C1 segment of cervical spinal cord (tissue), 14 donors: ENCODE data around the gene AKT2.
"Not testable (repeated sequence)": the region's sequence is repeated elsewhere in the genome, so short reads cannot be mapped to it uniquely, and the experiment has no call there.

ENCODE experiments used
- DNase-seq, 14 donors: peaks; one replicate each; lab custom pipeline; 2025; lab: John Stamatoyannopoulos, UW

The AKT2 gene

DNA sequence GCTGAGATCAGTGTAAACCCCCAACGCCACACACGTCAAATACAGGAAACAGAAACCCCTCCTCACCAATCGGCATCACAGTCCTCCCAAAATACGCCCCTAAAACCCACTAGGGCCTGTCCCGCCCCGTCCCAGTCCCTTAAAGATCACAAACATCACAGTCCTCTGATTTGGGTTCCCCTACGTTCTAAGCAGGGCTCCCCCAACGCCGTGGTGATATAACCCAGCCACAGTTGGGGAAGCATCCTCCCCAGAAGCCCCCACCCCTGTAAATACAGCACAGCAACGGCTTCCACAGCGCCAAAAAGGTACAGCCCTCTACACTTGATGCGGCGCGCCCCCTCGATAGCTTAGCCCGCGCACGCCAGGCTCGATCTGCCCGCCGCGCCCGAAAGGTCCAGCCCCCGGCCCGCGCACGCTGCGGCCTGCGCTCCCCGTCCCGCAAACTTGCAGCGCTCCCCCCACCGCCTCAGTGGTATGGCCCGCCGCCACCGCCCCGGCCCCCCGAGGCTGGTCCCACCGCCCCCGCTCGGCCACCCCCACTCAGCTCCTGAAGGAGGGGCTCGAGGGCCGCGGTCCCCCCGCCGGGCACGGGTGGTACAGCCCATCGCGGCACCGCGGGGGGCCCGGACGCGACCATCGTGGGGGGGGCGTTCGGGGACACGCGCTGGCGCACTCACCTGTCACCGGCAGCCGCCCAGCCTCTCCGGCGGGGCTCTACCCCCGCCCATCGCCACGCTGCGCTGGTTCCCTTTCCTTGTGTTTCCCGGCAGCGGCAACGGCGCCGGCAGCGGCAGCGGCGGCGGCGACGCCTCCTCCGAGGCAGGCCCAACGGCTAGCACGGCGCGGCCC lies at the start of gene AKT2:
TSS of gene AKT2 (minus strand) at position 845 of the 852 bp plus-strand sequence. CDS start 20,078 bp downstream, outside the sequence.
- peak in 8 of 14 donors; percentile 69 to 92 (median 86) for DNase-seq

DNA sequence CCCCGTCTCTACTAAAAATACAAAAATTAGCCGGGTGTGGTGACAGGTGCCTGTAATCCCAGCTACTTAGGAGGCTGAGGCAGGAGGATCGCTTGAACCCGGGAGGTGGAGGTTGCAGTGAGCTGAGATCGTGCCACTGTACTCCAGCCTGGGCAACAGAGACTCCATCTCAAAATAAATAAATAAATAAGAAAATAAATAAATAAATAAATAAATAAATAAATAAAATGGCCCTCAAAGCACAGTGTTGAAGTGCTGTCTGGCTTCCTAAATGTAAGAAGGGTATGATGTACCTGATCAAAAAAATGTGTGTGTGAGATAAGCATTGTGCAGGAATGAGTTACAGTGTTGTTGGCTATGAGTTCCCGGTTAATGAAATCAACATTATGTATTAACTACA lies 47.9 kb upstream of the AKT2 start:
- DNase-seq = not testable (repeated sequence)

DNA sequence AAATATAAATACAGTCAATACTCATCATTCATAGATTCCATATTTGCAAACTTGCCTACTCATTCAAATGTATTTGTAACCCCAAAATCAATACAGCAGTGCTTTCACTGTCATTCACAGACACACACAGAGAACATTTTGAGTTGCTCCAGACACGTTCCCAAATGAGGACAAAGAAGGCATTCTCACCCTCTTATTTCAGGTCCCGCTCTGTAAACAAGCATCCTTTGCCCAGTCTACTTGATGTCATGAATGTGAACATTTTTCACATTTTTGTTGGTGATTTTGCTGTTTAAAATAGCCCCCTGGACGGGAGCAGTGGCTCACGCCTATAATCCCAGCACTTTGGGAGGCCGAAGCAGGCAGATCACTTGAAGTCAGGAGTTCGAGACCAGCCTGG lies 47.5 kb upstream of the AKT2 start:
- peak in 1 of 14 donors; percentile 5 for DNase-seq

DNA sequence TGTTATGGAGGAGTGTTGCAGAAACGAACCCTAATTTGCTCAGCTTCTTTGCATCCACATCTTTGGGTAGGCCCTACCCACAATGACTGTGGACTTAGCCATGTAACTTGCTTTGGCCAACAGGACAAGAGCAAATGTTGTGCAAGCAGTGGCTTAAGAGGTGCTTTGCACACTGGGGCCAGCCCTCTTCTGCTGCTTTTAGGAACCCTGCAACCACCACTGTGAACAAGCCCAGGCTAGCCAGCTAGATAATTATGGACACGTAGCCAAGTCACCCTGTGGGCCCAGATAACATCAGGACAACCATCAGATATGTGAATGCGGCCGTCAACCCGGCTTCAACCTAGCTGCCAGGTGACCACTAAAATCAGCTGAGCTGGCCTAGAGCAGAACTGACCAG lies 45.9 kb upstream of the AKT2 start:
- no peak for DNase-seq

DNA sequence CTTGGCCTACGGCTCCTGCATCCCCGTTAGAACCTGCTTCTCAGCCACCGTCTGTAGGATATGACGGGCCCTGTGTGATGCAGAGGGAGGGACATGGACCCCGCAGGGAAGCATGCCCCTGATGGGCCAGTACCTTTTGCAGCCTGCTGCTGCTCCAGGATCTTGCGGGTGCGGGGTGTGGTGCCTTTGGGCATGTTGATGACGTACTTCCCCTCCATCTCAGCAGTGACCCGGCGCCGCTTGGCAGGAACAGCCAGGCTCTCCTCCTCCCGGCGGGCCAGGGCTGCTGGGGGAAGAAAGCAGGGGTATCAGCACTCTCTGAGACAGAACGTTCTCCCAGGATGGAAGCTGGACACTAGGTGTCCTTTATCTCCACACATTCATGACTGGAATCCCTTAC lies 41.1 kb upstream of the AKT2 start:
- DNase-seq = no peak

DNA sequence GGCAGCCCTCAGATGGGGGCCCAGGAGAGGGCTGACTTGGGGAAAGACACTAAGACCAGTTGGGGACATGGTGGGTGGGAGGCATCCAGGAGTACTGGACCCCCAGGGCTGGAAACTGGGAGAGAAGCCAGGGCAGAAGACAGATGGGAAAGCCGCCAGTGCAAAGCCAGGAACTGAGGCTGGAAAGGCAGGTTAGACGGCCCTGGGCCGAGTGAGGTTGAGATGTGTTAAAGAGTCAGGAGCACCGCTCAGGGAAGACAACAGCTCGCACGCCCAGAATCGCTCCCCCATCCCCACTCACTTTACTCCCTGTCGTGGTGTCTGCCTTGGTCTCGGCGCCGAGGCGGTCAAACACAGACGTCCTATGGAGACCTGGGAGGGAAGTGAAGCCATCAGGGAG lies 38.6 kb upstream of the AKT2 start:
- DNase-seq = no peak

DNA sequence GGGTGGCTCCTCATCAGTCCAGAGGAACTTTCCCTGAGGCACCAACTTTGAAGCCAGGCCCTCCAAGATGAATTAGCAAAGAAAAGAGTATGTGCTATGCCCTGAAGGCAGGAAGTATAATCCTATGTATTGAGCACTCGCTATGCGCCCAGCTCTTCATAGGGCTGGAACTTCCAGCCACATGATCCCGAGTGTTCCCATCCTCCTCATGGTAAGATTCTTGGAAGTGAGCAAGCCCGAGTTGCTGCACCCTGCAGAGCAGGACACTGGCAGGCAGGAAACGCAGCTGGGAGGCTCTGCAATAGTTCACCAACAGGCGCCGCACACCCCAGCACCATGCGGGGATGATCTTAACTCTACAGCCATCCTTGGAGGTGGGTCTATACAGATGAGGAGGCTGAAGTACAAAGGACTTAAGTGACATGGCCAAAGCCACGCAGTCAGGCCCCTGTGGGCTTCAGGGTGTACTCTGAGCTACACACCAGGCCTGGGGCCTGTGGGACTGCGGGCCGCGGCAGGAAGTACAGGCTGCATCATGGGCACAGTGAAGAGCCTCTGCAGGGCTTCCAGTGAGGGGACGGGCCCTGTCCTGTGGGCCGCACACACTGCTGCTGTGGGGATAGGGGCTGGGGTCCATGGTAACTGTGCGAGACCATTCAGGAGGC lies 37.9 kb upstream of the AKT2 start:
- DNase-seq = no peak

DNA sequence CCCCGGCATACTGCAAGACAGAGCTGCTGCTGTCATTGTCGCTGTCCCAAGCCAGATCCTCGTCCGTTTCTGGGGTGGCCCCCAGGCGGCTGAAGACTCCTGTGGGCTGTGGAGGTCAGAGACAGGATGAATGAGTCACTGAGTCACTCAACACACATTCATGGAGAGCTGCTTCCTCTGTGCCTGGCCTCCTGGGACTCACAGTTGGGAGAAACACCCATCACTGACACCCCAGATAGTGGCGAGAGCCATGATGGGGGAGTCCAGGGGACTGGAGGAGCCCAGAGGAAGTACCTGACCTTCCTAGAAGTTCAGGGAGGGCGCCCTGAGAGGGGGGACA lies 37.1 kb upstream of the AKT2 start:
- DNase-seq = no peak

DNA sequence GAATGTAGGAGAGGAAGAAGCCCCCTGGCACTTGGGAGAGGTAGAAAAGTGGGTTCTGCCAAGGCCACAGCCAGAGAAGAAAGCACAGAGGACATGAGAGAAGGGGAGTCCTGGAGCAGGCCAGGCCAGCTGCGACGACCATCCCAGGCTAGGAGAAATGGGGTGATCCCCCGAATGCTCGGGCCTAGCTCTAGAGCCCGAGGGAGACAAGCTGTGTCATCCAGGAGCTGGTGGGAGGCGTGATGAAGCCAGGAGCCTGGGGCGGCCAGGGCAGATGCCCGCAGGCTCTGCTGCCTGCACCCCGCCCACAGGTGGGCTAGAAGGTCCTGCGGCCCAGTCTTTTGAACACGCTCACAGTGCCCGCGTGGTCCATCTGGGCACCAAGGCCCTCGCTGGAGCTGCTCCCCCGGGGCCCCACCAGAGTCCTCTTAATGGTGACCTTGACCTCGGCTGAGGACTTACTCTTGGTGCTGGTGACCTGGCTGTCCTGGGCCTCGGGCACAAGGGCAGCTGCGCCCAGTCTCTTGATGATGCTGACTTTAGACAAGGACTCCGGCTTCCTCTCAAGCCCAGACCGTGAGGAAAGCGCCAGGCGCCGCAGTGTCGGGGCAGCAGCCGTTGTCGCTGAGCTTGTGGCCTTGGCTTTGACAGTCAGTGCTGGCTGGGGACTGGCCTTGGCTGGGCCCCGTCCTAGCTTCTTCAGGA lies 36.6 kb upstream of the AKT2 start:
- no peak for DNase-seq

DNA sequence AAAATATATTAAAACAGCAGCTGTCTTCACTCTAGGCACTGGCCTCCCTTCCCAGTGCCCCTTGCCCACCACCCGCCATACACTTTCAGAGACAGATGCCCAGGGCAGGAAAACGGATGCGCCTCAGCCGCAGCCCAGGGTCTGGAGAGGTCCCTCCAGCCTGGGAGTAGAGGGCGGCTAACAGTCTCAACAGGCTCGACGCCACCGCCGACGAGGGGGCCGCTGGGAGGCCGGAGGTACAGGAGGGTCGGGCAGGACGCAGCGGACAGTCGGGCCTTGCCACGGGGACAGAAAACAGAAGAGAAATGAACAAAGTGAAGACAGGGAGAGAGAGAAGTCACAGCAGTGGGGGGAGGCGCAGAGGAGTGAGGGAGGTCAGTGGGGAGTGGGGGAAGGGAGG lies 35.9 kb upstream of the AKT2 start:
- DNase-seq = no peak

DNA sequence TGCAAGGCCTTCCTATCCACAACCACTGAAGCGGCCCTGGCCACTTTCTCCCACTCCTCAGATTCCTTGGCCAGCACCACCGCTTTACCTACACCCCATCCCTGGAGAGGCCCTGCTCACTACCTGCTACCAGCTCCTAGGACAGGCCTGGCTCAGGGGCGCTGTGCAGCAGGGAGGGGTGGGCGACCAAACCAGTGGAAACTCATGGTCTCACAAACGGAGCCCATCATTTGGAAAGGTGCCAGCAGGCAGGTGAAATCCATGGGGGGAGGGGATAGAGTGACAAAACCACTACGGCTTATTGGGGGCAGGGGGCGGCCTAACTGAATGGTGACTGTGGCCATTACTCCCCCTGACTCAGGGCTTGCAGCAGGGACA lies 35.4 kb upstream of the AKT2 start:
- DNase-seq = no peak

DNA sequence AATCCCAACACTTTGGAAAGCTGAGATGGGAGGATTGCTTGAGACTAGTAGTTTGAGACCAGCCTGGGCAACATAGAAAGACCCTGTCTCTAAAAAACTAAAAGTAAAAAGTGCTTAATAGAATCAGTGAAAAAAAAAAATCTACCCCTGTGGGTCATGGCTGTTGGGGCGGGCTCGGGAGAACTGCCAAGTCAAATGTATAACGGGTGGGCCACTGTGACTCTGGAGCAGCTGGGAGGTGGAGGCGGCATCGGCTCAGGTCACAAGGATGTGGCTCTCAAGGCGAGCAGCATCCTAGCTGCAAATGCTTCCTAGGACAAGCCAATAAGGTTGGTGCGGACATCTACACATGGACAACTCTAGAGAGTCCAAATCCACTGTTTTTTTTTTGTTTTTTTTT lies 32.2 kb upstream of the AKT2 start:
- no peak for DNase-seq

DNA sequence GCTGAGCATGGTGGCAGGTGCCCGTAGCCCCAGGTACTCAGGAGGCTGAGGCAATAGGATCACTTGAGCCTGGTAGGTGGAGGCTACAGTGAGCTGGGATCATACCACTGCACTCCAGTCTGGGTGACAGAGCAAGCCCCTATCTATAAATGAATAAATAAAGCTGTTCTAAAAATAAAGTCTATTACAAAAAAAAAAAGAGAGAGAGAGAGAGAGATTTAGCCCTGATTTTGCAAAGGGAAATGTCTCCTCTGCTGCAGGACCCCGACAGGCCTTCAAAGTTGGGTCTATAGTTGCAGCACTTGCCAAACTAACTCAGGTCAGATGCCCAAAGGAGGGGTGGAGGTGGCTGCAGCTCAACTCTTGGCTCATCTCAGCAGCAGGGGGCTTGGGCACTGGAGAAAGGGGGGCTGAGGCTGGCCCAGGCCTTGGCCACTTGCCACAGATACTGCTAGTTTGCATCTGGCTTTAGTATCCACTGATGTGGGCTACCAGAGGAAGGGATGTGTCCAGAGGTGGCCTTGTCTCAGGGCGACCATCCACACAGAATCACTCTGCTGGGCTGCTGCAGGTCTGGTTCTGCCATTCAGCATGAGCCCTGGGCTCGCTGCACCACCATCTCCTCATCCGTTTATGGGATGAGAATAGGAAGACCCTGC lies 30.8 kb upstream of the AKT2 start:
- DNase-seq = peak in 1 of 14 donors; percentile 1

DNA sequence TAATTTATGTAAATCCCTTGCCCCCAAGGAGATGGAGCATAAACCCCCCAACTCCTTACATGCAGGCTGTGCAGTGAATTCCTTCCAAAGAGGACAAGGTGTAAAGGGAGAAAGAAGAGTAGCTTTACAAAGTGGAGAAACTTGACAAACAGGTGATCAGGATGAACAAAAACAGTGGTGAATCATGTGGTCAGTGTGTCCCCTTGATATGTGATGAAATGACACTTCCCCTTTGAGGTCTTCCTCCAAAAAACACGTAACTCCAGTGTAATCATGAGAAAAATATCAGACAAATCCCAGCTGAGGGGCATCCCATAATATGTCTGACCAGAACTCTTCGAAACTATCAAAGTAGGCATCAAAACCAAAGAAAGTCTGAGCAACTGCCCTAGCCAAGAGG lies 29.5 kb upstream of the AKT2 start:
- DNase-seq = no peak

DNA sequence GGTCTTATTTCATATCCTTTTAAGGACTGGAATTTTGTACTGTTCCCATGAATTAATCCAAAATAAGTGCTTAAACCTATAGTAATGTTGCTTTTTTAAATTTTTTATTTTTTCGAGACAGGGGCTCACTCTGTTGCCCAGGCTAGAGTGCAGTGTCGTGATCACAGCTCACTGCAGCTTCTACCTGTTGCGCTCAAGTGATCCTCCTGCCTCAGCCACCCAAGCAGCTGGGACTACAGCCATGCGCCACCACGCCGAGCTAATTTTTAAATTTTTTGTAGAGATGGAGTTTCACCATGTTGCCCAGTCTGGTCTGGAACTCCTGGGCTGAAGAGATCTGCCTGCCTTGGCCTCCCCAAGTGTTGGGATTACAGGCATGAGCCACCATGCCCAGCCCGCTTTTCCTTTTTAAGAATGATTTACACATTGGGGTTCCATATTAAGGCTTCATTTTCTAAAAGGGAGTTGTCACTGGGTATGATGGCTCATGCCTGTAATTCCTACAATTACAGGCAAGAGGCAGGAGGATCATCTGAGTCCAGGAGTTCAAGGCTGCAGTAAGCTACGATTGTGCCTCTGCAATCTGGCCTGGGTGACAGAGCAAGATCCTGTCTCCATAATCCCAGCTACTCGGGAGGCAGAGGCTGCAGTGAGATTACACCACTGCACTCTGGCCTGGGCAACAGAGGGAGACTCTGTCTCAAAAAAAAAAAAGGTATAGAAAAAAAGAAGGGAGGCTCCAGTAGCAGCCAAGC lies 28.3 kb upstream of the AKT2 start:
- no peak for DNase-seq

DNA sequence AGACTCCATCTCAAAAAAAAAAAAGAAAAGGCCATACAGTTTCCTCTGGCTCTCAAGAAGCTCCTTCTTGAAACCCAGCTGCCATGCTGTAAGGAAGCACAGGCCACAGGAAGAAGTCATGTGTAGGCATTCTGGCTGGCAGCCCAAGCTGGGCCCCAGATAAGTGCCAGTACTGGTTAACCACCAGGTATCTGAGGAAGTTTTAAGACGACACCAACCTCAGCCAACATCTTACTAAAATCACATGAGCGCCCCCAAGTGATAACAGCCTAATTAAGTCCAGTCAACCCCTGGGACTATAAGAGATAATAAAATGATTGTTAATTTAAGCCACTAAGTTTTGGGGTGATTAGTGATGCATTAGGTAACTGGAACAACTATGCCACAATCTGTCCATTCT lies 27.4 kb upstream of the AKT2 start:
- no peak for DNase-seq

DNA sequence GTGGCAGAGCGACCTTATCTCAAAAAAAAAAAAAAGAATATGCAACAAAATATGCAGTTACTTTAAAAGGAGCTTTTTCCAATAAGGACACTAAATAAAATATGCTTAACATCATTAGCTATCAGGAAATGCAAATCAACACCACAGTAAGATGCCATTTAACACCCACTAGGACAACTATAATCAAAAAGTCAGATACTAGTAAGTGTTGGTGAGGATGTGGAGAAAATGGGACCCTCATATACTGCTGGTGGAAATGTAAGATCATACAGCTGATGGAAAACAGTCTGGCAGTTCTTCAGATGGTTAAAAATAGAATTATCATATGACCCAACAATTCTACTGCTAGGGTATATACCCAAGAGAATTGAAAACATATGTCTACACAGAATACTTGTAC lies 24.5 kb upstream of the AKT2 start:
- DNase-seq = no peak

DNA sequence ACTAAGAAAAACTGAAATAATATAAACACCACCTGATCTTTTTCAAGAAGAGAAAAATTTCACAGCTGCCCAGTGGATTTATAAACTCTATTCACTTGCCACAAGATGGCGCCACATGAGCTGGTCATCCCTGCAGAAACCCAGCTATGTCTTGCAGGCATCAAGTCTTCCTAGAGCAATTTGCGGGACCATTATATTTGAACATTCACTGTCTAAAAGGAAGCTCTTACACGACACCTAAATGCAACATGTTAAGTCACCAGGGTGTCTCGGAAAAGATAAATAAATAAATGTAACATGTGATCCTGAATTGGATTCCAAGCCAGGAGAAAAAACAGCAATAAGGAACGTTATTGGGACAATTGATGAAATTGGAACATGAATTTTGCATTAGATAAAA lies 20.3 kb upstream of the AKT2 start:
- DNase-seq = peak in 11 of 14 donors; percentile 8 to 59 (median 31)

DNA sequence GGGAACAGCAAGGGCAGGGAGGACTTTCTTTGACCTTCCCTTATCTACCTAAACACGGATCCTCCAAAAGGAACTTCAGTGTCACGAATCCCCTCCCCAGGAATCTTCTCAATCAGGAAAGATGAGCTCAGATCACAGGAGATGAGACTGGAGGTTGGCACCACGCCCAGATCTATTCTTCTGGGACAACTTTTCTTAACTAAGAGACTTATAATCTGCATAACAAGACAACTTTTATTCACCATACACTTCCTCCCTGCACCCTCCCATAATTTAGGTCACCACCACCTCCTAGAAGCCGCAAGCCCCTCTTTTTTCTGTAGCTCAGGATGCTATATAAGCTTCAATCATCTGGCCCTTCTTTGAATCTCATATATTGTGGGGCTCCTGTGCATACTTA lies 19.2 kb upstream of the AKT2 start:
- no peak for DNase-seq

DNA sequence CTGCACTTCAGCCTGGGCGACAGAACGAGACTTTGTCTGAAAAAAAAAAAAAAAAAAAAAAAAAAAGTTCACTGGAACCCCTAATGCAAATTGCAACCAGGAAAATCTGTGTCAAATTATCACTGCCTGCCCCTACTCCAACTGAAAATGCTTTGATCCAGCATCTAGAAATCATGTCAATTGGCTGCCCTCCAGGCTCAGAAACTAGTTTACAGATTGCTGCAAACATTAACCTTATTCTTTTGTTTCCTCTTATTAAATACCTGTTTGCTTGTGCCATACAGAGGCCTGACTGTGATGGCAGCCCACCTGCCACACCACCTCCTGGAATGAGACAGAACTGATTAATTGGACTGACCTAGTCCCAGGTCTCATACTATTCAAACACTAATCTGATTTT lies 18.6 kb upstream of the AKT2 start:
- DNase-seq = no peak

DNA sequence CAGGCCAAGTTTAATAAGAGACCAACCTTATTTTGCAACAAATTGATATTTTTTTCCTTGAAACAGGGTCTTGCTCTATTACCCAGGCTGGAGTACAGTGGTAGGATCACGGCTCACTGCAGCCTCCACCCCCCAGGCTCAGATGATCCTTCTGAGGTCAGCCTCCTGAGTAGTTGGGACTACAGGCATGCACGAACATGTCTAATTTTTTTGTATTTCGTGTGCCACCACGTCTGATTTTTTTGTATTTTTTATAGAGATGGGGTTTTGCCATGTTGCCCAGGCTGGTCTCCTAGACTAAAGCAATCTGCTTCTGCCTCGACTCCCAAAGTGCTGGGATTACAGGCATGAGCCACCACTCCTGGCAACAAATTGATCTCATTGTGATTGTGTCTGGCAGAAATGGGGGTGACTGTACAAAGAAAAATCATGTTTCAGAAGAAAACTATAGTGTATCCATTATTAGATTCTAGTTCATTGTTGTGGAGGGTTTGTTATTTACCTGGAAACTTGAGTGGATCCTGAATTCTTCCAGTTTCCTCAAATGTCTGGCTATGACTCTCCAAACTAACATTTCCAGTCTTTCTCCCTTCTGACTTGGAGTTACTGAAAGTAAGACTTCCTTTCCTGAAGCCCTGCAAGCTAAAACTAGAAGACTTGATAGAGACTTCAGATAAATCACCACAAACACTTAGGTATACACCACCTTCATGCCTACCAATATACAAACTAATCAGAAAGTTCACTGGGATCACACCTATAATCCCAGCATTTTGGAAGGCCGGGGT lies 17.3 kb upstream of the AKT2 start:
- no peak for DNase-seq
